Umbilical cord (tissue), 2 donors: ENCODE data around the gene FOXP4. TPM values are rescaled to one million over a fixed set of nuclear protein-coding genes. Genes with fewer than 3 reads are reported as not detected.
A peak's percentile ranks its signal among the peaks of the same experiment; 100 is the strongest.

Source experiments
- DNase-seq: peaks from one replicate; pipeline ENCODE4 v3.0.0-alpha.2; 2015; ENCODE audit warnings: low spot score
- total RNA-seq: library from RNA; depleted of rRNA; stranded (reverse); fragments of >200 nt; gene quantifications from one replicate; pipeline ENCODE4 v1.2.3, GENCODE V29; 2014; ENCODE audit warnings: low replicate concordance; ENCODE audit not compliant: insufficient read depth

Gene FOXP4
- total RNA-seq, 1 donor from 2014 or later, result 0.72 TPM

- DNase-seq, result no peak
Measured at GRCh38 chr6:41642960-41643898, 97.0 kb downstream of the FOXP4 start.

- DNase-seq, result no peak
Measured at GRCh38 chr6:41643899-41644269, 97.7 kb downstream of the FOXP4 start.

- peak; percentile 35 for DNase-seq
Measured at GRCh38 chr6:41644297-41644879, 98.2 kb downstream of the FOXP4 start.

- no peak for DNase-seq
Measured at GRCh38 chr6:41645007-41645618, 98.9 kb downstream of the FOXP4 start.

GRCh38 chr6:41646026-41646795, 100.0 kb downstream of the FOXP4 start:
- no peak for DNase-seq

GRCh38 chr6:41647061-41647511, 100.9 kb downstream of the FOXP4 start:
- DNase-seq, result no peak

GRCh38 chr6:41648070-41648585, 101.9 kb downstream of the FOXP4 start:
- no peak for DNase-seq

GRCh38 chr6:41648921-41649320, 102.7 kb downstream of the FOXP4 start:
- DNase-seq, result no peak

- DNase-seq, result no peak
Measured at GRCh38 chr6:41649596-41649995, 103.4 kb downstream of the FOXP4 start.

GRCh38 chr6:41650120-41650519, 103.9 kb downstream of the FOXP4 start:
- no peak for DNase-seq

GRCh38 chr6:41651246-41651961, 105.2 kb downstream of the FOXP4 start:
- DNase-seq, result no peak

Other genes with a start within 250 kb of the FOXP4 start
- not detected for gene NCR2, start 210.8 kb upstream of the FOXP4 start, total RNA-seq
- gene MDFI, start 92.1 kb downstream of the FOXP4 start, total RNA-seq, result 67.7 TPM
- gene TFEB, start 189.2 kb downstream of the FOXP4 start, total RNA-seq, result 3.1 TPM
- 0.96 TPM for gene PGC, start 201.0 kb downstream of the FOXP4 start, total RNA-seq
- not detected for gene FRS3, start 233.5 kb downstream of the FOXP4 start, total RNA-seq
- gene PRICKLE4, start 234.4 kb downstream of the FOXP4 start, total RNA-seq, result 2.9 TPM
- 122 TPM for gene TOMM6, start 241.3 kb downstream of the FOXP4 start, total RNA-seq